ENCODE measurements around the gene SCP2D1. TPM values are rescaled to one million over a fixed set of nuclear protein-coding genes. Genes with fewer than 3 reads are reported as not detected.

The SCP2D1 gene
- total RNA-seq, 4 donors from 2014 or later: not detected

- peaks cover 0 to 7% (median 2%) of the 10 kb centered on the region in 4 donors for H3K9me3 ChIP-seq
- no peak for TF ChIP-seq CTCF (IDR thresholded peaks at IDR 0.05)
- TF ChIP-seq EP300 (IDR thresholded peaks at IDR 0.05): no peak
- TF ChIP-seq POLR2A (IDR thresholded peaks at IDR 0.05): no peak
- H3K27me3 ChIP-seq: no peaks in the 10 kb centered on the region
- no peak for DNase-seq (ENCODE audit: low spot score in 2 of 2)
- H3K27ac ChIP-seq: no peak overlapping the region
- no peaks in the 10 kb centered on the region for H3K36me3 ChIP-seq
- WGBS, 2 donors: 83 to 93% methylated on average over 2 of the region's 2 CpGs
- no peak overlapping the region for H3K4me3 ChIP-seq
- peaks cover 0 to 18% (median 5%) of the 10 kb centered on the region in 4 donors for H3K4me1 ChIP-seq
Observed at GRCh38 chr20:18796282-18796833, 17.2 kb upstream of the SCP2D1 start.

- Histone ChIP-seq H3K4me3 (no peak overlapping the region), H3K4me1 (no peaks in the 10 kb centered on the region), H3K27ac (no peak overlapping the region), H3K27me3 (no peaks in the 10 kb centered on the region), H3K36me3 (no peaks in the 10 kb centered on the region), H3K9me3 (peaks cover 0 to under 1% (median under 1%) of the 10 kb centered on the region in 4 donors)
- DNase-seq (ENCODE audit: low spot score in 2 of 2): no peak
- WGBS, 2 donors: 84 to 98% methylated on average over 2 of the region's 2 CpGs
- no peak for TF ChIP-seq CTCF (IDR thresholded peaks at IDR 0.05)
- TF ChIP-seq POLR2A (IDR thresholded peaks at IDR 0.05): no peak
- TF ChIP-seq EP300 (IDR thresholded peaks at IDR 0.05): no peak
Observed at GRCh38 chr20:18801516-18801915, 12.1 kb upstream of the SCP2D1 start.

GRCh38 chr20:18802012-18802634, 11.5 kb upstream of the SCP2D1 start:
- 79 to 82% methylated on average over 7 of the region's 7 CpGs for WGBS, 2 donors
- H3K9me3 ChIP-seq: no peaks in the 10 kb centered on the region
- no peak overlapping the region for H3K4me3 ChIP-seq
- H3K27me3 ChIP-seq: no peaks in the 10 kb centered on the region
- no peaks in the 10 kb centered on the region for H3K36me3 ChIP-seq
- no peak for TF ChIP-seq POLR2A (IDR thresholded peaks at IDR 0.05)
- no peak overlapping the region for H3K27ac ChIP-seq
- DNase-seq (ENCODE audit: low spot score in 2 of 2): no peak
- H3K4me1 ChIP-seq: no peaks in the 10 kb centered on the region

- WGBS, 2 donors: 76% methylated on average over 4 of the region's 4 CpGs
- no peak overlapping the region for H3K4me3 ChIP-seq
- no peak for TF ChIP-seq POLR2A (IDR thresholded peaks at IDR 0.05)
- no peak for TF ChIP-seq CTCF (IDR thresholded peaks at IDR 0.05)
- no peak for TF ChIP-seq EP300 (IDR thresholded peaks at IDR 0.05)
Observed at GRCh38 chr20:18805881-18806280, 7.7 kb upstream of the SCP2D1 start.

GRCh38 chr20:18808712-18809111, 4.9 kb upstream of the SCP2D1 start:
- H3K4me3 ChIP-seq: no peak overlapping the region
- WGBS, 2 donors: 42 to 56% methylated on average over 3 of the region's 3 CpGs
- no peaks in the 10 kb centered on the region for H3K4me1 ChIP-seq
- H3K9me3 ChIP-seq: no peaks in the 10 kb centered on the region
- H3K27me3 ChIP-seq: no peaks in the 10 kb centered on the region
- no peak overlapping the region for H3K27ac ChIP-seq
- no peak for DNase-seq (ENCODE audit: low spot score in 2 of 2)
- no peaks in the 10 kb centered on the region for H3K36me3 ChIP-seq
- TF ChIP-seq EP300 (IDR thresholded peaks at IDR 0.05): no peak
- no peak for TF ChIP-seq POLR2A (IDR thresholded peaks at IDR 0.05)
- no peak for TF ChIP-seq CTCF (IDR thresholded peaks at IDR 0.05)

More at GRCh38 chr20:18805881-18806280, 7.7 kb upstream of the SCP2D1 start:
- H3K4me1 ChIP-seq: no peaks in the 10 kb centered on the region
- H3K27ac ChIP-seq: no peak overlapping the region
- no peaks in the 10 kb centered on the region for H3K9me3 ChIP-seq
- no peaks in the 10 kb centered on the region for H3K27me3 ChIP-seq
- no peaks in the 10 kb centered on the region for H3K36me3 ChIP-seq
- DNase-seq (ENCODE audit: low spot score in 2 of 2): no peak
